ENCODE data around the gene COMMD3. TPM values are rescaled to one million over a fixed set of nuclear protein-coding genes. Genes with fewer than 3 reads are reported as not detected.
A peak's percentile ranks its signal among the peaks of the same experiment; 100 is the strongest.

Gene COMMD3
- total RNA-seq, 1 donor from 2014 or later = 65.6 TPM

- DNase-seq (ENCODE audit: low spot score in 2 of 2) (no peak), FAIRE-seq (no peak)
Observed at GRCh38 chr10:22319547-22319979, 3.4 kb downstream of the COMMD3 start.

DNA sequence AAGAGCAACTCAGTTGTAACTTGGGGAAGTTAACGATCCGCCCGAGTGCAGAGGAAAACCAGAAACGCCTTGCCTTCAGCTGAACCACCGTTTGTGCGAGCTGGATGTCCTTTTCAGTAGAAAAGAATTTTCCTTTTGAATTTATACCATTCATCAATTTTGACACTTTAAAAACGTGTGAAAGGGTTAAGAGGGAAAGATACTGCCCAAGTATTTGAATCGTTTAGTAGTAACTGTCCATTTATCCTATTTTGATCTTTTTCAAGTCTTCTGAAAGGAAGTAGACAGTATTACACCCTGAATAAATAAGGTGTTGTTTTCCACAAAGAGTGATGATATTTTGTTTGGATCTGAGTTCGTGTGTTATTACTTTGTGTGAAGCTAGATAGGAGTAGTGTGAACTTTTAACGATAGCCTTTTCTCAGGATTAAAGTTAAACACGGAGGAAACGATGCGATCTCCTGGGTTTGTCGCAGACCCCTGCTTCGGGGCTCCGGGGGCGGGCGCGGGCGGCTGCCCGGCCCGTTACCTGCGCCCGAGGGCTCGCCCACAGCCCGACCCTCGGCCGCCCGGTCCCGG, 3.9 kb downstream of the COMMD3 start:
- no peak for DNase-seq (ENCODE audit: low spot score in 2 of 2)
- FAIRE-seq = no peak

DNA sequence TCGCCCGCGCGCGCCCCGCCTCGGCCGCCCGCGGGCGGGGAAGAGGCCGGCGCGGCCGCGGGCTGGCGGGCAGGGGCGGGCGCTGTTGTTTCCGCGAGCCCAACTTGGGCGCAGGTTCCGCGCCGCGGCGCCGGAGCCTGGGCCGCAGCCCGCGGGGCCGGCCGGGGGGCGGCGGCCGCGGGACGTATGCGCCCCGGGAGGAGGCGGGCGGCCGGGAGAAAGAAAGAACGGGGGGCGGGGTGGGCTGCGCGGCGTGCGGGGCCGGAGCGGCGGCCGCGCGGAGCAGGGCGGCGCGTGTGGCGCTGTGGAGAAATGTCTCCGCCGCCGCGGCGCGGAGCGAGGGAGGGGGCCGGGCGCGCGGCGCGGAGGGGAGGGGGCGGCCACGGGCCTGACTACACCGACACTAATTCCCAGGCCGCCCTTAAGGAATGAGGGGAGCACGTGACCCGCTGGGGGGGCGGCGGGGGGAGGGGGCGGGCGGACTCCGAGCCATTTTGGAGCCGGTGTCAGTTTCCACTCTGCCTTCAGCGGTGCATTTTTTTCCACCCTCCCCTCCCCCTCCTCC, 4.5 kb downstream of the COMMD3 start, which contains the start of gene BMI1:
Gene BMI1 (plus strand): TSS at position 509 of the 565 bp plus-strand sequence. CDS start 5,351 bp downstream, outside the sequence.
- DNase-seq (ENCODE audit: low spot score in 2 of 2) (peak; percentile 89 to 94), FAIRE-seq (no peak)

GRCh38 chr10:22321156-22321923, 5.2 kb downstream of the COMMD3 start:
- peak; percentile 71 to 84 for DNase-seq (ENCODE audit: low spot score in 2 of 2)
- no peak for FAIRE-seq

DNA sequence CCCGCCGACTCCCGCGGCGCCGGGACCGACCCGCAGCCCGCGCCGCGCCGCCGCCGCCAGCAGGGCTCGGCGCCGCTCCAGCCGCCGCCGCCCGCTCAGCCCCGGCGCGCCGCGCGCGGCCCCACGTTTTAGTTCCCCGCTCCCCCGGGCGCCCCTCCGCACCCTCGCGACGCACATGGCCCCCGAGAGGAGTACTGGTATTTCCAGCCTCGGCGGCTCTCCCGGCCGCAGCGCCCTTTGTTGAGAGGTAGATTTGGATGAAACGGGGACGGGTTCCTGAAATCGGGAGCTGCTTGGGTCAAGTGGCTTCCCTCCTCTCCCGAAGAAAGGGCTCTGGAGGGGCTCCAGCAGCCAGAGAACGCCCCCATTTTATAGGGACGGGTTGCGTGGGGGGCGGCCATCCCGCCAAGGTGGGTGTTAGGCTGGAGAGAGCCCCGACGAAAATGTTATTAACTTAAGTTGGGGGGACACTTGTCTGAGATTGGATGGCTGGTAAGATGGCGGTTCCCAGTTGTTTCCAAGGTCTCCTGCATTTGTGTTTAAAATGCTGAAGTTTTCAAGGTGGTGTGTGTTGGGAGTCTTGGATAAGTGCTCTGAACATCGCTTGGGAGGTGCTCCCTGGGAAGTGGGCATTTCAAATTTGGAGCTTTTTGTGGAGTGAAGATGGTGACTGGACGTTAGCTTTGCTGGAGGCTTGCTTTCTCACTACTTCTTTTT, 5.9 kb downstream of the COMMD3 start:
- no peak for FAIRE-seq

DNA sequence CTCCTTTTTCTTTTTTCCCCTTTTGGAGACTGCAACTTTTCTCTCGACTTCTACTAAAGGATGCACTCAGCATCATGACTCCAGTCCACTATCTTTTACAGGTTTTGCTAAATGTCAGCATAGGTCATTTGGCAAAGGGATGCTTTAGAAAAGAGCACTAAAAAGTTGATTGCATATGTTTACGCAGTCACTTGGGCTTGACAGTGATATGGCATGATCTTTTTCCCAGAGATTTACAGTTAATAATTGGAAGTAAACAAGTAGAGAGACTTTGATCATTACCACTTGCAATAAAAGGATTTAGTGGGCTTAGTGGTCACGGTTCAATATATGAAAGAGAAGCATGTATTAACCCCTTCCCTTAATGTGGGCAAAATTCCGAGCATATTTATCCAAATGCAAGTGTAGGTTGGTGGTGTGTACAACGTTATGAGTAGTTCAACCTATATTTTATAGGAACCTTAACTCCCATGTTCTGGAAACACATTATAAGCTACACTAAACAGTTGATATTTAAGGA, 6.5 kb downstream of the COMMD3 start:
- DNase-seq (ENCODE audit: low spot score in 2 of 2) (no peak), FAIRE-seq (no peak)

More for the DNA sequence above, 5.9 kb downstream of the COMMD3 start:
- DNase-seq (ENCODE audit: low spot score in 2 of 2) = no peak

DNA sequence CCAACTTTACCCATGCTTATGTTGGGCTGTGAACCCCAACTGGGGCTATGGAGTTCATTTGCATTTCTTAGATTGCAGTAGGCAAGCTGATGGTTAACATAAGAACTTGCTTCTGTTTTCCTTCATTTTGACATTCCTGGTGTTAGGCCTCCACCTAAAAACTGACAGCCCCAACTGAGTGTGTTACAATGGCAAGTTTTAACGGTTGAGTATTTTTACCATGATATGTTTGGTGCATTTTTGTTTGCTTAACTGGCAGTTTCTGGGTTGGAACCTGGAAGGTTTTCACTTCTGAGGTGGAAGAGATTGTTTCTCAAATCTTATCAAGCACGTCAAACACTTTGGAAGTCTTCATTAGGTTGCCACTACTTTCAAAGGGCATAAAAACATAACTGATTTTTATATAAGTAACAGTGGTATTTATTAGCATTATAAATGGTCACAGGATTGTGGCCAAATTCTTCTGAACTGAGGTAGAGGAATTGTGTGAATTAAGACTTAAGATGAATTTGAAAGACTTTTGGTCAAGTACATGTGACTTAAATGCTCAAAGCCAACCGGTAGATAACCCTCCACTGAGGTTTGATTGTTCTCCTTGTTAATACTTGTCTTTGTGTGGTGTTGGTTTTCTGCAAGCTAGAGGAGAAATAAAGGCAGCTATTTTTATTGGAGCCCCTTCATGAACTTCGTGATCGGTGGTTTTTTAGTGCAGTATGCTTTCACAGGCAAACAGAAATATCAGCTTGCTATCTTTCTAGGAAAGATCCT, 7.5 kb downstream of the COMMD3 start:
- FAIRE-seq = no peak
- no peak for DNase-seq (ENCODE audit: low spot score in 2 of 2)

DNA sequence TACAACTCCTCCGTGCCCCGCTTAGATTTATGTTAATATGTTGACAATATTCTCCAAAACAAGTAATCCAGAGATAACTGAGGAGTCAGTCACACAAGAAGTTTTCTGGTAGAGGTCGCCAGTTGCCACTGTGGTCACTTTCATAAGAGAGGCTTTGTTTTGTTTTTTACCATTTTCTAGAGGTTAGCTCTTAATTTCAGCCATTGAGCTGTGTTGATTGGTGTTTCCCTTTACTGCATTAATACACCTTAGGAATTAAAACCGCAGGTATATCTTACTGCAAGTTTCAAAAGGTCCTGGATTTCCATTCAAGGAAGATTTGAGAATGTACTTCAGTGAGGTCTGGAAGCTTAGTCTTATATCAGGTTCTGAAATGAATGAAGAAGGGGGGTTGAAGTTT, 8.2 kb downstream of the COMMD3 start:
- DNase-seq (ENCODE audit: low spot score in 2 of 2) (no peak), FAIRE-seq (no peak)

DNA sequence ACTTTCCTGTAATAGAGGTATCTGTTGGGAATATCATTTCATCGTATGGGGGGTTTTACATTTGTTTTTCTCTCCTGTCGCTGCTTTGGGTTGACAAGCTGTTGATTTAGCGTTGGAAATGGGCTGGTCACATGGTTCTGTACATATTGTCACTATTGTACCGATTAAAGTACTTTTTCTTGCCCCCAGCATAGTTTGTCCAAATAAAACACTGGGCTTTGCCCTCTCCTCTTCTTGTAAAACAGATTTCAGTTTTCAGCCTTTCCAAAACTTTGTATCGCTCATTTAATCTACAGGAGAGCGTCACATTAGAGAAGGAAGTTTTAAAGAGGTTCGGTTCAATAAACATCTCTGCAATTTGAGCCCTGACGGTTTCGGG, 8.7 kb downstream of the COMMD3 start:
- no peak for DNase-seq (ENCODE audit: low spot score in 2 of 2)
- FAIRE-seq = no peak

GRCh38 chr10:22325272-22326144, 9.3 kb downstream of the COMMD3 start:
- DNase-seq (ENCODE audit: low spot score in 2 of 2) = peak; percentile 83 to 86
- FAIRE-seq = no peak

GRCh38 chr10:22326145-22326702, 10.0 kb downstream of the COMMD3 start:
- FAIRE-seq (no peak), DNase-seq (ENCODE audit: low spot score in 2 of 2) (no peak)

- DNase-seq (ENCODE audit: low spot score in 2 of 2) (no peak), FAIRE-seq (no peak)
Observed at GRCh38 chr10:22329150-22329549, 13.0 kb downstream of the COMMD3 start.

DNA sequence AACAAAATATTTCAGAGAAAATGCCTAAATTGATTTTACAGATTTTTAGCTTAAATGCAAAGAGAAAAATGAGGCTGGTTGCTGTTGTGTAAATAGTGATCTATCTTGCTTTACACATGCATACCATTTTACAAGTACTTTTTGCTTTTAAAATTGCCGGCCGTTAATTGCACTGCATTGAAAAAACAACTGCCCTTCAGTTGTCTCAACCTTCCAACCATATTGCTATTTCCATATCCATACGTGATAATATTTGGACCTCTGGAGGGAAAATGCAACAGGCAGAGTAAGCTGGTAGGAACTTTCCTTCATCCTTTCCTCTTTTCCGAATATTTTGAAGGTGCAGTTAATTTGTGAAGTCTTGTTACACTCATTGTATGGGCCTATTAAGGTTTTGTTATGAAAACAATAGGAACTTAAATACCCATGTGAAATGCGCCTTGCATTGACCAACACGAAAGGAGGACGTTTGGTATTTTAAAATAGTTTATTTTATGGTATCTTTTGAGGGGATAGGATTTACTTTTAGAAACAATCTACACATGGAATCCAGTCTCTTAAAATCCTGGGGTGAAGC, 16.0 kb downstream of the COMMD3 start:
- FAIRE-seq = no peak
- no peak for DNase-seq (ENCODE audit: low spot score in 2 of 2)

DNA sequence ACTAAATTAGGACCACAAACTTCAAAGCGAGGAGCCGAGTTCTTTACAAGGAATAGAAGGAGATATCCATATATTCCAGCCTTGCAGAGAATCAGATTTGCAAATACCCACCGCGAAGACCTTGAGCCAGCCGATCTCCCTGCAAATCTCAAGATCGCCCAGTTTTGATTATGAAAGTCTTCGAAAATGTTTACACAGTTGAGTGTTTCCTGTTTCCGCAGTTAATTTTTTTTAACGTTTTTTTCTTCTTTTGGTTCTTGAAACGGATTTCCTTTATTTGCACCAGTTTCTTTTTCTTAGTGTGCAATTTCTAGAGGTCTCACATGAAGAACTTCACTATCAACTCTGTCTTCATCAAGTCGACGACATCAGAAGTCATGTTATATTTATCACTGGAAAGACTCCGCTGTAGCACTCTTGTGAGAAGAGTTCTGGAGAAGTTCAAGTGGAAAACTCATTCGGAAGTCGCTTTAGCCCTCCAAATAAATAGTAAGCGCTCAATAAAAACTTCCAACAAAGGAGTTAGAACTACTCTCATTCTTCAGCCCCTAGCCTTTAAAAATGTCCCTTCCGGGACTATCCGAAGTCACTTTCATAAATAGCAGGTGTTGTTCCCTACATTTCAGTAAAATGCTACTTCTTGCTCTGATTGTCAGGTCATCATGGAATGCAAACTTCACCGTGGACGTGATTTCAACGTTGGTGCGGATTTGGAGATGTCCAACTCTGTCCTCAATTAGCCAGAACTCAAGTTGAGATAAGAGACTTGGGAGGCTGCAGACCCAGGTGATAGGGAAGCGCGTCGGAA, 17.2 kb downstream of the COMMD3 start:
- DNase-seq (ENCODE audit: low spot score in 2 of 2) (no peak), FAIRE-seq (no peak)

- DNase-seq (ENCODE audit: low spot score in 2 of 2) (no peak), FAIRE-seq (no peak)
Observed at GRCh38 chr10:22333975-22334282, 17.7 kb downstream of the COMMD3 start.

GRCh38 chr10:22334414-22335172, 18.4 kb downstream of the COMMD3 start:
- FAIRE-seq (no peak), DNase-seq (ENCODE audit: low spot score in 2 of 2) (no peak)

All from frontal cortex (tissue), 4 donors.